AG04450 (cell line): ENCODE data around the gene CCDC57. TPM values are rescaled to one million over a fixed set of nuclear protein-coding genes. Genes with fewer than 3 reads are reported as not detected.

ENCODE experiments used
- CTCF ChIA-PET: fragments of 300-600, 350-600 bp; formaldehyde crosslinking; extraction: SDS; loops from one replicate; lab custom pipeline; 2022; ENCODE audit warnings: antibody characterized with exemption, inconsistent platforms; lab: Charles Lee
- POLR2A ChIA-PET: fragments of 350-600 bp; formaldehyde crosslinking; extraction: SDS; loops from one replicate; lab custom pipeline; 2021; ENCODE audit warnings: antibody characterized with exemption, inconsistent platforms; lab: Yijun Ruan, JAX
- DNase-seq: peaks from one replicate; pipeline ENCODE4 v3.0.0-alpha.2; 2011; ENCODE audit warnings: low read depth, low spot score
- H3K27ac ChIP-seq: one replicate; pipeline ENCODE4 v1.5.1; 2012; ENCODE audit warnings: low read depth, low read length, control low read depth
- H3K27me3 ChIP-seq: one replicate; pipeline ENCODE4 v1.6.0; 2012; ENCODE audit warnings: low read length; ENCODE audit not compliant: control insufficient read depth, insufficient read depth
- H3K4me3 ChIP-seq: 2 replicates; pipeline ENCODE4 v1.5.1; 2011; ENCODE audit warnings: mild to moderate bottlenecking, low read depth, low read length, control low read depth
- H3K9me3 ChIP-seq: 2 replicates; pipeline ENCODE4 v1.5.1; 2012; ENCODE audit warnings: low read length; ENCODE audit not compliant: control insufficient read depth, insufficient read depth
- CTCF ChIP-seq: IDR thresholded peaks from 2 replicates; pipeline ENCODE4 v1.5.1; 2011; ENCODE audit warnings: low read depth, low read length, control low read depth, inconsistent platforms
- polyA plus RNA-seq: library from polyadenylated mRNA; depleted of rRNA; stranded (reverse); fragments of >200 nt; gene quantifications from 2 replicates; pipeline ENCODE4 v1.2.3, GENCODE V29; 2011

Gene CCDC57
- polyA plus RNA-seq, 1 experiment: 11.1 TPM

GRCh38 chr17:82153295-82153691 is 59.3 kb downstream of the CCDC57 start:
- ChIA-PET CTCF (interaction anchor here (1.8 to 3.2 kb wide), 2 partner anchors 29 to 123 kb away, joined by 4 to 21 read pairs; partner anchors contain the start of gene RAC3), POLR2A (no interaction called here)
- DNase-seq: no peak
- Histone ChIP-seq H3K4me3 (no peak overlapping the region), H3K27ac (no peak overlapping the region), H3K9me3 (peaks cover 5% of the 10 kb centered on the region; the same call in 1 of the 2 replicates), H3K27me3 (no peaks in the 10 kb centered on the region)
- TF ChIP-seq CTCF: no peak

- TF ChIP-seq CTCF: no peak
- H3K27me3 ChIP-seq: no peaks in the 10 kb centered on the region
- H3K27ac ChIP-seq: no peak overlapping the region
- H3K4me3 ChIP-seq: no peak overlapping the region
- ChIA-PET POLR2A (no interaction called here), CTCF (interaction anchor here (1.8 to 2.1 kb wide), 2 partner anchors 29 to 122 kb away, joined by 4 to 8 read pairs; no protein-coding TSS in a partner anchor)
- no peak for DNase-seq
- peaks cover 5% of the 10 kb centered on the region; the same call in 1 of the 2 replicates for H3K9me3 ChIP-seq
Measured at GRCh38 chr17:82152556-82153294, 59.9 kb downstream of the CCDC57 start.

GRCh38 chr17:82152114-82152513 is 60.5 kb downstream of the CCDC57 start:
- peaks cover 5% of the 10 kb centered on the region; the same call in 1 of the 2 replicates for H3K9me3 ChIP-seq
- TF ChIP-seq CTCF: no peak
- ChIA-PET CTCF (interaction anchor here (2.1 kb wide), 1 partner anchor 122 kb away, joined by 8 read pairs; no protein-coding TSS in a partner anchor), POLR2A (no interaction called here)
- H3K27ac ChIP-seq: no peak overlapping the region
- no peaks in the 10 kb centered on the region for H3K27me3 ChIP-seq
- H3K4me3 ChIP-seq: no peak overlapping the region
- DNase-seq: no peak

- Histone ChIP-seq H3K9me3 (peaks cover 5% of the 10 kb centered on the region; the same call in 1 of the 2 replicates), H3K4me3 (no peak overlapping the region), H3K27me3 (no peaks in the 10 kb centered on the region), H3K27ac (no peak overlapping the region)
- CTCF ChIA-PET: interaction anchor here (2.1 kb wide), 1 partner anchor 121 kb away, joined by 8 read pairs; no protein-coding TSS in a partner anchor
- no peak for TF ChIP-seq CTCF
- POLR2A ChIA-PET: no interaction called here
- DNase-seq: no peak
Measured at GRCh38 chr17:82151106-82151957, 61.3 kb downstream of the CCDC57 start.
